GM20000 (cell line): Measurements from ENCODE around the gene SMS.

Experiments used
- DNase-seq: peaks from one replicate; pipeline ENCODE4 v3.0.0; 2012; ENCODE audit warnings: low spot score
- TF ChIP-seq, protein P1 (sequence below): IDR thresholded peaks from 2 replicates; pipeline ENCODE4 v1.5.1; 2012; ENCODE audit warnings: mild to moderate bottlenecking, control low read depth; ENCODE audit errors: extremely low read depth, missing control alignments

SMS gene

DNA sequence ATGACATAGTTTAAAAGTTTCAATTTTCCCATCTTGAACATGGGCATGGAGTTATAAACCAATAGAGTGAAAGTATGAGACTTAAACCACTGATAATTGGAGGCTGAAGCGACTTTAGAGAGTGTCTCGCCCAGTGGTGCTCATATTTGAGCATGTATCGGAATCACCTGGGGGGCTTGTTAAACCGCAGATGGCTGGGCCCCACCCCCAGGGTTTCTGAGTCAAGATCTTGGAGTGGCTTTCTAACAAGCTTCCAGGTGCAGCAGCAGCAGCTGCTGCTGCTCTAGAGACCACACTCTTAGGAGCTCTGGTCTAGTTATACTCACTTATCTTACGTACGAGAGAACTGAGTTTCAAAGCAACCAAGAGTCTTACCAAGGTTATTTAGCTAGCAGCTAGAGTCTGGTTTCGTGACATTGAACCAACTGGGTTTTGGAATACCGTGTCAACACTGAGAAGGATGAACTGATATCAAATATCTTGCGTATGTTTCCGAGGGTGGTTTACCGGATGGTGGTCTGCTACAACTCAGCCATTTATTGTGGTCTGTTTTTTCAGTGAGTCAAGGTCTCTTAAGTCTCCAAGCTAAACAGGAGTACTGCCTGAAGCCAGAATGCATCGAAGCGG lies 97.5 kb downstream of the SMS start:
- DNase-seq = no peak
- TF ChIP-seq, protein P1, sequence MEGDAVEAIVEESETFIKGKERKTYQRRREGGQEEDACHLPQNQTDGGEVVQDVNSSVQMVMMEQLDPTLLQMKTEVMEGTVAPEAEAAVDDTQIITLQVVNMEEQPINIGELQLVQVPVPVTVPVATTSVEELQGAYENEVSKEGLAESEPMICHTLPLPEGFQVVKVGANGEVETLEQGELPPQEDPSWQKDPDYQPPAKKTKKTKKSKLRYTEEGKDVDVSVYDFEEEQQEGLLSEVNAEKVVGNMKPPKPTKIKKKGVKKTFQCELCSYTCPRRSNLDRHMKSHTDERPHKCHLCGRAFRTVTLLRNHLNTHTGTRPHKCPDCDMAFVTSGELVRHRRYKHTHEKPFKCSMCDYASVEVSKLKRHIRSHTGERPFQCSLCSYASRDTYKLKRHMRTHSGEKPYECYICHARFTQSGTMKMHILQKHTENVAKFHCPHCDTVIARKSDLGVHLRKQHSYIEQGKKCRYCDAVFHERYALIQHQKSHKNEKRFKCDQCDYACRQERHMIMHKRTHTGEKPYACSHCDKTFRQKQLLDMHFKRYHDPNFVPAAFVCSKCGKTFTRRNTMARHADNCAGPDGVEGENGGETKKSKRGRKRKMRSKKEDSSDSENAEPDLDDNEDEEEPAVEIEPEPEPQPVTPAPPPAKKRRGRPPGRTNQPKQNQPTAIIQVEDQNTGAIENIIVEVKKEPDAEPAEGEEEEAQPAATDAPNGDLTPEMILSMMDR = no peak

DNA sequence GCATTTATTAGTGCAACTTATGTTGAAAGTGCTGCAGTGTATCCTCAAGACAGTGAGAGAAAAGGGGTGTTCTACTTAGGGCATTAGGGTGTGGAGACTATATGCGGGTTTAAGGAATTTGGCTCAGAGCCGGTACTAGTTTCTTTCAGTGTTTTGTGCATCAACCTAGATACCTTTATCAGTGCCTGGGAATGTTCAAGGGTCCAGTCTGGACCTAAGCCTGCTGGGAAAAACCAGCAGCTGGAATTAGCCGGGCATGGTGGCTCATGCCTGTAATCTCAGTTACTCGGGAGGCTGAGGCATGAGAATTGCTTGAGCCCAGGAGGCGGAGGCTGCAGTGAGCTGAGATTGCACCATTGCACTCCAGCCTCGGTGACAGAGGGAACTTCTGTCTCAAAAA lies 99.0 kb downstream of the SMS start:
- no peak for DNase-seq
- TF ChIP-seq, protein P1 = no peak

DNA sequence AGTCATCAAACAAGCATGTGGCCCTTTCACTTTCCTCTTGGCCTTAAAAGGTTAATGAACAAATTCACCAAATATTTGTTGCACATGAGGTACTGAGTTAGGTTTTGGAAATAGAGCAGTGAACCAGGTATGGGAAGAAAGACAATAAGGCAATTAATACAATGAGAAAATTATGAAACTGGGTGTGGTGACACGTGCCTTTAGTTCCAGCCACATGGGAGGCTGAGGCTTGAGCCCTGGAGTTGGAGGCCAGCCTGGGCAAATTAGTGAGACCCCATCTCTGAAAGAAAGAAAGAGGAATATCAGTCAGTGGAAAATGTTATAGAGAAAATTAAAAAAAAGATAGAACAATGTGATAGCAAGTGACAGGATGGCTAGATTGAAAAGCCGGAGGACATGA lies 99.7 kb downstream of the SMS start:
- DNase-seq = no peak
- TF ChIP-seq, protein P1 = no peak

DNA sequence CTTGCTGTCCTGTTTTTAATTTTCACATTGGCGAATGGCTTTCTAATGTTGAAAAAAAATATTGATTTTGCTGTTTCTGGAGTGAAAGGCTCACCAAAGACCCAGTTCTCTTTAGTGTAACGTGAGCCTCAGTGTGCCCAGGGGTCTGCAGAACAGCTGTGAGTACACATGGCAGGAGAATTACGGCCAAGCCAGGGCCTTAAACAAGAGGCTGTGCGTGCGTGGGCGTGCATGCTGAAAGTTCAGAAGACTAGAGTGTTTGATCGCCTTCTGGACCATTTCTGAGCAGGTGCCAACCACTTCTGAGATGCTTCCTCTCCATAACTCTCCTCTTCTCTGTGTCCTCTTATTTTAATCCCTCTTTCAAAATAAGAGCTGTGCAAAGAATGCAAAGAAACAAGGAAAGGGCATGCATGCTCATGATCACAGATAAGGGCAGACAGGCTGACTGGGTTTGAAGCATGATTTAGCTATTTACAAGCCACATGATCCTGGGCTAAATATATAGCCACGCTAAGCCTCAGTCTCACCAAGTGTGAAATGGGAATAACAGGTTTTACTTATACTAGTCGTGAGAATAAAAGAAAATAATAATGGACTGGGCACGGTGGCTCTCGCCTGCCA lies 101.5 kb downstream of the SMS start:
- TF ChIP-seq, protein P1 = no peak
- no peak for DNase-seq

DNA sequence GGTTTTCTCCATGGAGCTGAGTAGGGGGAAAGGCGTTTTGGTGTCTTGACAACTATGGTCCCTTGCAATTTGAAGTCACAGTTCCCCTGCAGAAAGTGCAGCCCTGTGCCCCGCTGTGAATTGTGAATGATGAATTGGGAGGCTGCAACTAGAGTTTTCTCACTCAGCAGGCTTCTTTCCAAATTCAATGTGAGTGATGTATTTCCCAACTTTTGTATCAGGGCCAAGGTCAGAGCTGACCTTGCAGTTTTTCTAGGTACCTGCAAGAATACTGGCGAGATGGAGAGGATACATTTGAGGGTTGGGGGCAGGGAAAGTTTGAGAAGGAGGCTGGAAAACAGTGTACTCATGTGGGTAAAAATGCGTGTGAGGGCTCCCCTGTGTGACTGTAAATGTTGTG lies 103.4 kb downstream of the SMS start:
- TF ChIP-seq, protein P1 = no peak
- DNase-seq = no peak
